Stimulated activated CD4-positive, alpha-beta T cell treated with anti-CD3 and anti-CD28 coated beads, Interleukin-15, amount 100 ng/mL, for 1 hour (primary cell): ENCODE results near the gene PIN1.

Experiments used
- DNase-seq, 2 donors: peaks; one replicate each; pipeline ENCODE4 v3.0.0-alpha.2; 2020; ENCODE audit warnings: low read depth in 1 of 2, low spot score in 1 of 2

PIN1 gene

DNA sequence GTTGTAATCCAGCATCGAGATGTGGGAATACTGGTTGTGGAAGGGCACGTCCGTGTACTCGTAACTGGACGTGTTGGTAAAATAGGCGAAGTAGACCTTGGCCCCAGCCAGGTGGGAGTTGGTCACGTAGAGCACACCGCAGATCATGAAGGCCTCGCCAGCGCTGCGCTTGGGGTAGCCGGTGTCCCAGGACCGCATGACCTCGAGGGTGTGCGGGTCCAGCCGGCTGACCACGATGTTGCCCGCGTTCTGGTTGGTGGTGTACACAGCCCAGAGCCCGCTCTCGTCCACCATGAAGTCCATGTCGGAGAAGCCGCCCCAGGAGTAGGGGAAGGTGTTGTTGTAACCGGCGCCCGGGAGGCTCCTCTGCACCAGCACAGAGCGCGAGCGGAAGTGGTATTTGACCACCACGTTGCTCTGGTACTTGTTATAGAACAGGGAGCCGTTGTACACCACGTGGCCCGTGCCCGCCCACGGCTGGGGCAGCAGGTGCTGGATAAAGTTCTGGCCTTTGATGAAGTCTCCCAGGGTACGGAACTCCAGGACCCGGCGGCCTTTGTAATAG, 19.2 kb downstream of the PIN1 start:
- no peak for DNase-seq

DNA sequence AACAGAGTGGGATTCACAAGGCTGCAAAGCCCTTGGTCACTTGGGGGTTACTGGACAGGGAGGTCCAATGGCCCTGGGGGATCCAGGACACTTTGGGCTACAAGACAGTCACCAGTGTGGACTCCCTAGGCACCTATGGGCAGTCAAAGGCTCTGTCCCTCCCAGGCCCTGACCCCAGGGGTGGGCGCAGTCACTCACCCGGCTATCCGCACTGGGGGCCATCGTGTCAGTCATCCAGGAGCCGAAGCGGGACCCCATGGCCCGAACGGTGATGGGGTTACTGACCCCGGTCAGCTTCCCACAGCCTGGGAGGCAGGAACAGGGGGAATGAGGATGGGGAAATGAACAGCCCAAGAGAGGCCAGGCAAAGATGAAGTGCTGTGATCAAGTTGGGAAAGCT, 21.5 kb downstream of the PIN1 start:
- no peak for DNase-seq

DNA sequence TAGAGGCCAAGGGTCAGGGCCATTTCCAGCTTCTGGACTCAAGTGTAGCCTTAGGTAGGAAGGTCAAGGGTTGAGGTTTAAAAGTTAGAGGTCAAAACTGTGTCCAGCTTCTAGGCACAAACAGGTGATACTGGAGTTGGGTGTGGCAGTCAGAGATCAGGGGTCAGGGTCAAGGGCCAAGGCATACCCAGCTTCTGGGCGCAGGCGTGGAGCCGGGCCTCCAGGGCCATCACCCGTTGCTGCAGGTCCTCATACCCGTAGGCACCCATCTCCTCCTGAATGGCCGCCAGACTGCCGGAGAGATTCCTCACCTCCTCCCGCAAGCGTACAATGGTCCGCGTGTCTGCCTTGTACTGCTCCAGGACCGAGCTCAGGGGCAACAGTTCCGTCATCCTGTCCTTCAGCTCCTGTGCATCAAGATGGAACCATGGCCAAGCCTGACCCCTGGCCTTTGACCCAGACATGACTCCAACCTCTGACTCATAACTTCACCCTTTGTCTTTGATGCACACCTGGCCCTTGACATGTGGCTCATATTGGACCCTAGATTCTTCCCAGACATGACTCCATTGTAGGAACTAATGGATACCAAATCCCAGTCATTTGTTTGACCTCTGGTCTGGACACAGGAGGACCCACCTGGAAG, 22.1 kb downstream of the PIN1 start:
- no peak for DNase-seq

DNA sequence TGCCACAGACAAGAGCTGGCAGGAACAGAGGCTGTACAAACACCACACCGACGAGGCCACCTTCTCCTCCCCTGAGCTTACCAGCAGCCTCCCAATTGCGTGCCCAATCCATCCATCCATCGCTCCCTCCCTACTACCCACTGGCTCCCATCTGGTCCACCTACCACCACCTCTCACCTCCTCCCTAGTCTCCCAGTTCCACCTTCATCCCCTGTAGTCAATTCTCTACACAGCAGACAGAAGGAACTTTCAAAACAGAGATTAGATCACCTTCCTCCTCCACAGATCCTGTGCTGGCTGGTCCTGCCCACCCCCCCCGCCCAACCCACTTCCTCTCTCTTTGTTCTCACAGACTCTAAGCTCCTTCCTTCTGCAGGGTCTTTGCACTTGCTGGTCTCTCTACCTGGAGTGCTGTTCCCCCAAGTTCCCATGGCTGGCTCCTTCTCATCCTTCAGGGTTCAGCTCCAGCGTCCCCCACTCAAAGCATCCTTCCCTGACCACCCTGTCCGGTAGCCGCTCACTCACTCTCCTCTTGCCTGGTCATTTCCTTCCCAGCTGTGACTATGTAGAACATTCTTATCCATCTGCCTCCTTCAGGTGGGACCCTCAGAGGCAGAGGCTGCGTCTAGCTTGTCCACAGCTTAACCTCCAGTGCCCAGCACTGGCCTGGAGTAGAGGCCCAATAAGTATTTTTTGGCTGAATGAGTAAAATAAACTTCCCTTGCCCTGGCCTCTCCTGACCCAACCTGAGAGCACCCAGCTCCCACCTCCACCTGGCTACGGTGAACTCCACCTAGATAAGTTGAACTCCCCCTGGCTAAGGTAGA, 23.0 kb downstream of the PIN1 start:
- DNase-seq, result no peak

DNA sequence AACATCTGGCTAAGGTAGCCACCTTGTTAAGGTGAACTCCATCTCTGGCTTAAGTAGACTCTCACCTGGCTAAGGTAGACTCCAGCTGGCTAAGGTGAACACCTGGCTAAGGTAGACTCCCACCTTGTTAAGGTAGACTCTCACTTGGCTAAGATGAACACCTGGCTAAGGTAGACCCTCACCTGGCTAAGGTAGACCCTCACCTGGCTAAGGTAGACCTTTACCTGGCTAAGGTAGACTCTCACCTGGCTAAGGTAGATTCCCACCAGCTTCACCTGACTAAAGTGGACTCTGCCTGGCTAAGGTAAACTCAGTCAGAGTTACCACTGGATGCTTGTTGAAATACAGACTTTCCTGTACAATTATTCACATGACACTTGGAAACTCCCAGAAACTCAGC, 23.6 kb downstream of the PIN1 start:
- no peak for DNase-seq

DNA sequence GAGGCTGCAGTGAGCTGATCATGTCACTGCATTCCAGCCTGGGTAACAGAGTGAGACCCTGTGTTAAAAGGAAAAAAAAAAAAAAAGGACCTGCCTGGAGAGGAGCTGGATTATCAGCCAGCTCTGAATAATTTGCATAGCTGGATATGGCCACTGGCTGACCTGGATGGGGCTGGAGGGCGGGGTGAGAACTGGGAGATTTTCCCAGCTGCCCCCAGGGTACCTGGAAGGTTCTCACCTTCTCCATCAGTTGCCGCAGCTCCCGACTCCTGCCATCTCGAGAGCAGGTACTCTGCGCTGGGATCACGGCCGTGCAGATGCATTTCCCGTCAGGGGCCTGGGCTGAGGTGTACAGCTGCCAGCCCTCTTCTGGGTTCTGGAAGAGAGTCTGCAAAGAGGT, 25.3 kb downstream of the PIN1 start:
- no peak for DNase-seq

DNA sequence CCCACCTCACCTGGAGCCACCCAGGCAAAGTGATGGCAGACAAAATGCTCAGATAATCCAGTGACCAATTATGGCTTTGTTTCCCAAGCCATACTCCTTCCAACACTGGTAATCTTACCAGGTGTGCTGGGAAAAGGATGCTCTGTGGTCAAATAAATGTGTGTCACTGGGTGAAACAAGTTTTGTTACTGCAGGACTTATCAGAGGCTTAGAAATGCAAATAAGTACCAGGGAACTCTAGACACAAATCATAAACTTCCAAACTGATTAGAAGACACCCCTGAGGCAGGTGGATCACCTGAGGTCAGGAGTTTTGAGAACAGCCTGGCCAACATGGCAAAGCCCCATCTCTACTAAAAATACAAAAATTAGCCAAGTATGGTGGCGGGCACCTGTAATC, 26.4 kb downstream of the PIN1 start:
- DNase-seq, result no peak

DNA sequence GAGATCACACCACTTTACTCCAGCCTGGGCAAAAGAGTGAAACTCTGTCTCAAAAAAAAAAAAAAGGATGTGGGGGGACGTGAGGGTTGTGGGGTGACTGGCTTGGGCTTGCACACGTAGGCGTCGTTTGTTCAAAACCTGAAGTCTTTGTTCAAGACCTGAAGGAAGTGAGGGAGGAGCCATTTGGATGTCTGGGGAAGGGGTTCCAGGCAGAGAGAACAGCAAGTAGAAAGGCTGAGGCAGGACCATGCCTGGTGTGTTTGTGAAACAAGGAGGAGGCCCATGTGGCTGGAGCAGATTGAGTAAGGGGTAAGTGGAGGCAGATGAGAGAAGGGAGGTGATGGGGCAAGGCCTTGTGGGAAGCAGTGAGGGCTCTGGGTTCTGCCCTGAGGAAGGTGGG, 27.8 kb downstream of the PIN1 start:
- DNase-seq, result no peak

DNA sequence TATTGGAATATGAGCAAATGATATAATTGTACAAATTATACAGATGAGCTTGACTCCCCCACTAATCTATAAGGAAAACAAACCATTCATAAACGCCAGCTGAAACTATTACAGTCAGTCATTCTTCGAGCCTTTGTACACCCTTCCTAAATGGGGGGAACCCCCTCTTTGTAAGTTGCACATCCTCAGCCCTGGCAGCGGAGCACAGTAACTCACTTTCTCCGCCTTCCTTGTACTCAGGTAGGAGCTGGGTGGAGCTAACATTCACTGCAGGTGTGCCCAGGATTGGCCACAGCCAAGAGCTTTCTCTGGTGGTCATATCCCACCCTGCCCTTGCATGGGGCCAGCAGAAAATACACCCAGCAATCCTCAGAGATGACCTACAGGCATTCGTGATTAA, 28.6 kb downstream of the PIN1 start:
- DNase-seq, result no peak

DNA sequence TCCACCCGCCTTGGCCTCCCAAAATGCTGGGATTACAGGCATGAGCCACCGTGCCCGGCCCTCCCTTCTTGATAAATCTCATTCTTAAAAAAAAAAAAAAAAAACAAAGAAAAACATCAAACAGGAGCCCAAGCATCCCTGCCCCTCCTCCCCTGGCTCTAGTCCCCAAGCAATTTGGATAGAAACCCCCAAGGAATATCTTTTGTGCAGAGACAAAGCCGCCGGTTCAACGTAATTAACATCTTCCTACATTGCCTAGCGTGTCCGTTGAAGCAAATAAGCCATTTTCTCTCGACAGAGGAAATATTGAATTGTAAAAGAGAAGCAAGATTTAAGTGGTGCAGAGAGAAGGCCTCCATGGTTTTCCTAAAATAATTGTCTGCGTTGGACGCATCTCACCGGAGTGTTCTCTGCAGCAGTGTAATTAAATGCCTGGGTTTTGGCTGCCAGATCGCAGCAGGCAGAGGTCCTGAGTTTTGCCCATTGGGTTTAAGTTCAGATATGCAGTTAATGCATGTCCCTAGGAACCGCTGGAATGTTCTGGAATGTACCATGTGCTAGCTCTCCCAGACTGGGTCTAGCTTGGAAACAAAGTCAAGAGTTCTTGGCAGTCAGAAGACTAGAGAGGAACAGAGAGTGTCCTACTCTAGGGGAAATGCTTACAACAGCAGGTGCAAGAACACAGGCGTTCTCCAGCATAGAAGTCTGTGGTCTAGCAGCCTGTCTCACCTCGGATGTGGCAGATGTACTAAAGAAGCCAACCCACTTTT, 30.8 kb downstream of the PIN1 start:
- no peak for DNase-seq

DNA sequence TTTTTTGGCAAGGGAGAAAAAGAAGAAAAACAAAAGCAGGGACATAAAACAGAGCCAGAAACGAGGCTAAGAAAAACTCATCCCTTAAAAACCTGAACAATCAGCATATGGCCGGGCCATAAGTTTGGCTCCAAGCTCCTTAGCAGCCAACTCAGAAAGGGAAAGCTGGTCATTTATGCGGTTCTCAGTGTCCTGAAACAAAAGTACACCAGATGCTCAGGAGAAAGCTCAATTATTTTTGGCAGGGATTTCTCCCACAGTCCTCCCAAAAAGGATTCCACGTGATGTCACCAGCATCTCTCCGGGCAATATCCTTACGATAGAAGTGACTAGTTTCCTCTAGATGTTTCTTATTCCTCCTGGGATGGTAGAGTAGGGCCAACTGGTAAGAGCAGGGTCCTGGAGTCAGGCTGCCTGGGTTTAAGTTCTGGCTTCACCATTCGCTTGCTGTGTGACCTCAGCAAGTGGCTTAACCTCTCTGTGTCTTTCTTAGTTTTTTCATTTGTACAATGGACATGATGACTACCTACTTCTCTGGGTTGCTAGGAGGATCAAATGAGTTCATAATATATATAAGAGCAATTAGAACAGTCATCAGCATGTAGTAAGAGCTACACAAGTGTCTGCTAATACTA, 34.0 kb downstream of the PIN1 start:
- no peak for DNase-seq

DNA sequence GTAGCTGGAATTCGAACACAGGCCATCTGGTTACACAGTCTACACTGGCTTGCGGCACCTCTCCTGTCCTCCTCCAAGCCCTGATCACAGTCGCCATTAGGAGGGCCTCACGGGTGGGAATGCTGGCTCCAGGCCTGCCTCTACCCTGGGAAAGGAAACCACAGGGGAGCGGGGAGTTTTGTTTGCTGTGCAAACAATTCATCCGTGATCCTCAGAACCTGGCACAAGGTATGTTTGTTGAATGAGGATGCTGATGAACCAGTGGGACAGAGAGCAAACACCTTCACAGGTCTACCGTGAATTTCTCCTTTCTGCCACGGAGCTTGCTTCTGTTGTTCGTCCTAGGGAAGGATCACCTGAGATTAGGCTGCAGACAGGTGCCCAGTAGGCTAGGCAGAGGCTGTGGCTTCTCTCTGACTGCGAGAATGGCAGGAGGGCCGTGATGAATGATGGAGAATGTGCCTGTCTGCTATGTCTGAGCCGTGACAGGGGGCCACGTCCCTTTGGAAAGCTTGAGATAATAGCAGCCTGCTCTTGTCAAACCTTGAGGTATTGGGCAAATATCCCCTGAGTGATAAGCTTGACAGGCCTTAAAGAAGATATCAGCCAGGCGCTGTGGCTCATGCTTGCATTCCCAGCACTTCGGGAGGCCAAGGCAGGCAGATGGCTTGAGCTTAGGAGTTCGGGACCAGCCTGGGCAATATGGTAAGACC, 36.7 kb downstream of the PIN1 start:
- DNase-seq, result no peak

DNA sequence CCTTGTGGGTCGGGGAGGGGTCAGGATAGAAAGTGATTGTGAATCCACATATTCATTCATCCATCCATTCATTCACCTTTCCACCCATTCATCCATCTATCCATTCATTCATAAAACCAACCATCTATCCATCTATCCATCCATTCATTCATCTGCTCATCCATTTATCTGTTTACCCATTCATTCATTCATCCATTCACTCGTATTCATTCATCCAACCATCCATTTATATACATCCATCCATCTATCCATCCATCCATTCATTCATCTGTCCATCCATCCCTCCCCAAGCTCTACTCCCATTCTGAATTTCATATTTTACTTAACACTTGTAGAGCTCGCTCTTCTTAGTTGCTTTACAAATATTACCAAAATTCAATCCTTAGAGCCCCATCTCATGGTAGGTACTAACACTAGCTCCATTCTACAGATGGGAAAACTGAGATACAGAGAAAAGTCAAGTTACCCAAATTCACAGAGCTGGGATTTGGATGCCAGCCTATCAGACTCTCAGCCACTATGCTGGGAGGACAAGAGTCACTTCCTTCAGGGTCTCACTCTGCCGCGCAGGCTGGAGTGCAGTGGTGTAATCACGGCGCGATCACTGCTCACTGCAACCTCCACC, 37.6 kb downstream of the PIN1 start:
- DNase-seq, result no peak

DNA sequence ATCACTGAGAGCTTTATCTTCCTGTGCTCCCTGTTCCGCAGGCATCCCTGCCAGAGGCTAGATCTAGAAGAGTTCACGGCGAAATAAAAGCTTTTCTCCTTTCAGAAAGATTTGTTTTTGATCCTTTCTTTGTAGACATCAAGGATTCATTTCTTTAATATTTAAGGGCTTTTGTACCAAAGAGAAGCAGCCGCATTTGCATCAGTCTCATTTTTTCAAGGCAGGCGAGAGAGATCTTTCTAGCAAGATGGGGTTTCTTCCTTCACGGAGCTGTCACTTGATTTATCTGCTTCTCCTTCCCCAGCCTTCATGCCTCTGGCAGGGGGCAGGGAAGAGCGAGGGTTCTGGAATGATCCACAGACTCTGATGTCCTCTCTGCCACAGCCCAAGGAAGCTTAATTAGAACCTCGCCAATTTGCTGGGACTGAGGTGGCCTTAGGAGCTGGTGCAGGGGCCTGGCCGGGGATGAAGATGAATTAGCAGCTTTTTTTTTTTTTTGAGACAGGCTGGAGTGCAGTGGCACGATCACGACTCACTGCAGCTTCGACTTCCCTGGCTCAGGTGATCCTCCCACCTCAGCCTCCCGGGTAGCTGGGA, 40.0 kb downstream of the PIN1 start:
- no peak for DNase-seq

DNA sequence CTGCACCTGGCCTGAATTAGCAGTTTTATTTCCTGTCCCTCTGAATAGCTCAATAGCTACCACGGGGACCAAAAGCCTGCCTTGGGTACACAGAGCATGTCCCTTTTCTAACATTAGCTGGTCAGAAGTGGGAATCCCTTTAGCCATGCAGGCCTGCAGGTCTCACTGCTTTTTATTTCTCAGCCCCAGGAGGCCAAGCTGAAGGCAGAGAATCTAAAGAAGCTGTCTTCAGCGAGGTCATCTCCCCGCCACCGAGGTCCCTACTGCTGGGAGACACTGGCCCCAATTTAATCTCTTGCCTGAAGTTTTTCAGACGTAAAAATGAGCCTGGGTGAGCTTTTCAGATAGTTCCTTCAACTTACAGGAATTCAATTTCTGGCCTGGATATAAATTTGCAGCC, 40.7 kb downstream of the PIN1 start:
- no peak for DNase-seq

DNA sequence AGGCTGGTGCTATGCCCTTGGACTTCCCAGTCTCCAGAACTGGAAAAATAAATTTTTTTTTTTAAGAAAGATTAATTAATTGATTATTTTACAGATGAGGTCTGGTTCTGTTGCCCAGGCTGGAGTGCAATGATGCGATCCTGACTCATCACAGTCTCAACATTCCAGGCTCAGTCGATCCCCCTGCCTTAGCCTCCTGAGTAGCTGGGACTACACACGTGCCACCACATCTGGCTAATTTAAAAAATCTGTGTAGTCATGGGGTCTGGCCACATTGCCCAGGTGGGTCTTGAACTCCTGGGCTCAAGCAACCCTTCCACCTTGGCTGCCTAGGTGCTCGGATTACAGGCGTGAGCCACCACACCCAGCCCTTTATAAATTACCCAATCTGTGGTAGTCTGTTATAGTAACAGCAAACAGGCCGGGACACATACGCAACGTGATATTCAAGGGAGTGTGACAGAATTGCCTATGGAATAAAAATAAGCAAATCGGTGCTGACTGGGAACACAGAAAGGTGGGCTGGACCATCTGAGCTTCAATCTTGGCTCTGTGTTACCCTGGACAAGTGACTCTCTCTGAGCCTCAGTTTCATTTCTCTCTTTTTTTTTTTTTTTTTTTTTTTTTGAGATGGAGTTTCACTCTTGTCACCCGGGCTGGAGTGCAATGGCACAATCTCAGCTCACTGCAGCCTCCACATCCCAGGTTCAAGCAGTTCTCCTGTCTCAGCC, 42.8 kb downstream of the PIN1 start:
- DNase-seq, result no peak

DNA sequence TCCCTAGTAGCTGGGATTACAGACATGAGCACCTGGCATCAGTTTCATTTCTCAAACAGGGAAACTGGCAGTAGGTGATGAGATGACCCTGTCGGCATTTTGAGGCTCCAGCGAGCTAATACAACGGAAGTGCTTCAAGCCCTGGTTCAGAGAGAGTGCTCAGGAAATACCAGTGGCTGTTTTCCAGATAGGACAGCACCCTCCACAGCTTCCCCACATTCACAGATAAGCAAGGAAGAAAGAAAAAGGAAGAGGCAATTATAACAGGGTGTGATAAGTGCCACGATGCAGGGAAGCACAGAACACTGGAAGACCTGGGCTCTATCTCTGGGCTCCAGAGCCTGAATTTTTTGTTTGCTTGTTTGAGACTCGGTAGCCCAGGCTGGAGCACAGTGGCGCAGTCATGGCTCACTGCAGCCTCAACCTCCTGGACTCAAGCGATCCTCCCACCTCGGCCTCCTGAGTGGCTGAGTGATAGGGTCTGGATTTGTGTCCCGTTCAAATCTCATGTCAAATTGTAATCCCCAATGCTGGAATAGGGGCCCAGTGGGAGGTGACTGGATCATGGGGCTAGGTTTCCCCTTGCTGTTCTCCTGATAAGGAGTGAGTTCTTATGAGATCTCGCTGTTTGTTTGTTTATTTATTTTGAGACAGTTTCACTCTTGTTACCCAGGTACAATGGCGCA, 43.5 kb downstream of the PIN1 start:
- DNase-seq, result no peak

DNA sequence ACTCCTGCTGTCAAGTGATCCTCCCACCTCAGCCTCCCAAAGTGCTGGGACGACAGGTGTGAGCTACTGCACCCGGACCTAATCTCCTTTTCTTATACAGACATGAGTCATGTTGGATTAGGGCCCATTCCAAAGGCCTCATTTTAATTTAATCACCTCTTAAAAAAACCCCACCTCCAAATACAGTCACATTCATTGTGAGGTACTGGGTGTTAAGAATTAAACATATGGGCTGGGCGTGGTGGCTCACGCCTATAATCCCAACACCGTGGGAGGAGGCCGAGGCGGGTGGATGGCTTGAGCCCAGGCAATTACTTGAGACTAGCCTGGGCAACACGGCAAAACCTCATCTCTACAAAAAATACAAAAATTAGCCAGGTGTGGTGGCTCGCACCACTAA, 46.6 kb downstream of the PIN1 start:
- DNase-seq, result no peak
